H1 (cell line): Measurements from ENCODE around the gene METTL22. TPM values are rescaled to one million over a fixed set of nuclear protein-coding genes. Genes with fewer than 3 reads are reported as not detected.

Source experiments
- CTCF ChIA-PET: fragments of 300-600 bp; sonication (Branson Sonifier 250); formaldehyde crosslinking; loops from one replicate; lab custom pipeline; 2021; ENCODE audit not compliant: partially characterized antibody; lab: Charles Lee
- POLR2A ChIA-PET: fragments of 300-600 bp; sonication (Branson Sonifier 250); formaldehyde crosslinking; loops from one replicate; lab custom pipeline; 2021; ENCODE audit warnings: inconsistent platforms; ENCODE audit not compliant: partially characterized antibody; lab: Charles Lee
- DNase-seq, 2 experiments: peaks; one replicate each; pipeline versions ENCODE4 v3.0.0 to v3.0.0-alpha.2; 2010 to 2022; ENCODE audit warnings: low spot score in 2 of 2, low read depth in 1 of 2, mixed read lengths in 1 of 2
- FAIRE-seq: peaks from 2 replicates; lab custom pipeline; 2011; peaks lifted over from hg19 to GRCh38; lab: Jason Lieb, UNC
- H2AFZ ChIP-seq: 2 replicates; pipeline ENCODE4 v1.8.1; 2012; ENCODE audit warnings: low read length, inconsistent platforms
- H2AK5ac ChIP-seq: 2 replicates; pipeline ENCODE4 v1.6.1; 2013; ENCODE audit warnings: low read depth, low read length
- H2BK120ac ChIP-seq: replicated peaks from 2 replicates; pipeline ENCODE3; 2013; ENCODE audit warnings: low read depth, low read length, inconsistent platforms
- H2BK12ac ChIP-seq: 2 replicates; pipeline ENCODE4 v1.6.1; 2013; ENCODE audit warnings: low read depth, low read length
- H2BK15ac ChIP-seq: 2 replicates; pipeline ENCODE4 v1.6.1; 2013; ENCODE audit warnings: low read length
- H2BK20ac ChIP-seq: 2 replicates; pipeline ENCODE4 v1.6.1; 2013; ENCODE audit warnings: low read length
- H2BK5ac ChIP-seq: 2 replicates; pipeline ENCODE4 v1.6.1; 2013; ENCODE audit warnings: low read depth, low read length
- H3K14ac ChIP-seq: 2 replicates; pipeline ENCODE4 v1.6.1; 2013; ENCODE audit warnings: inconsistent platforms; ENCODE audit not compliant: insufficient read length
- H3K18ac ChIP-seq: 2 replicates; pipeline ENCODE4 v1.6.1; 2013; ENCODE audit warnings: low read length; ENCODE audit errors: extremely low read depth
- H3K23ac ChIP-seq: 2 replicates; pipeline ENCODE4 v1.6.1; 2013; ENCODE audit warnings: inconsistent platforms; ENCODE audit not compliant: insufficient read length
- H3K23me2 ChIP-seq: 2 replicates; pipeline ENCODE4 v1.6.1; 2013; ENCODE audit warnings: low read depth, low read length
- H3K27ac ChIP-seq: 2 replicates; pipeline ENCODE4 v1.6.1; 2011; ENCODE audit warnings: low read depth, low read length, inconsistent platforms
- H3K27me3 ChIP-seq, 4 experiments: replicated peaks in 1 of 4; 1 replicate in 1 of 4; 2 replicates in 3 of 4; pipeline versions ENCODE4 v1.6.1 to v1.8.1; 2011 to 2013; ENCODE audit warnings: low read length in 3 of 4, mild to moderate bottlenecking in 3 of 4, inconsistent platforms in 2 of 4, mixed read lengths in 2 of 4, moderate library complexity in 1 of 4; ENCODE audit not compliant: control insufficient read depth in 3 of 4, insufficient read depth in 3 of 4; ENCODE audit errors: extremely low read depth in 1 of 4
- H3K36me3 ChIP-seq, 4 experiments: 2 replicates each; pipeline versions ENCODE4 v1.6.1 to v1.8.1; 2011 to 2013; ENCODE audit warnings: mild to moderate bottlenecking in 4 of 4, low read length in 3 of 4, moderate library complexity in 2 of 4, control low read depth in 1 of 4, inconsistent platforms in 1 of 4; ENCODE audit not compliant: insufficient read depth in 4 of 4, control insufficient read depth in 2 of 4
- H3K4ac ChIP-seq: replicated peaks from 2 replicates; pipeline ENCODE3; 2013; ENCODE audit warnings: low read length, low read depth, mixed read lengths, inconsistent platforms; ENCODE audit not compliant: insufficient read length
- H3K4me1 ChIP-seq, 4 experiments: replicated peaks in 1 of 4; 1 replicate in 1 of 4; 2 replicates in 3 of 4; pipeline versions ENCODE4 v1.6.1 to v1.8.1; 2011 to 2013; ENCODE audit warnings: low read length in 3 of 4, inconsistent platforms in 2 of 4, mixed read lengths in 1 of 4; ENCODE audit not compliant: insufficient read depth in 4 of 4, control insufficient read depth in 3 of 4
- H3K4me2 ChIP-seq, 2 experiments: 2 replicates each; pipeline versions ENCODE4 v1.6.1 to v1.8.1; 2011 to 2013; ENCODE audit warnings: low read depth in 2 of 2, low read length in 2 of 2, control low read depth in 1 of 2, inconsistent platforms in 1 of 2, mild to moderate bottlenecking in 1 of 2; ENCODE audit not compliant: insufficient read depth in 1 of 2
- H3K4me3 ChIP-seq, 4 experiments: fragments of 200-600, 300-600 bp in 1 of 4; sonication (generic), shearing (Covaris generic), sonication (Bioruptor Twin) in 1 of 4; 2 replicates each; pipeline versions ENCODE4 v1.5.1 to v1.8.1; 2011 to 2016; ENCODE audit warnings: low read length in 4 of 4, low read depth in 3 of 4, control low read depth in 2 of 4, inconsistent platforms in 2 of 4, mild to moderate bottlenecking in 2 of 4, mixed read lengths in 1 of 4, moderate library complexity in 1 of 4; ENCODE audit not compliant: insufficient read depth in 2 of 4; ENCODE audit errors: extremely low read depth in 1 of 4
- H3K56ac ChIP-seq: replicated peaks from 2 replicates; pipeline ENCODE3; 2013; ENCODE audit warnings: low read depth, mild to moderate bottlenecking, mixed read lengths, low read length, inconsistent platforms; ENCODE audit not compliant: insufficient read length
- H3K79me1 ChIP-seq: 2 replicates; pipeline ENCODE4 v1.6.1; 2013; ENCODE audit warnings: low read depth, low read length, control low read depth
- H3K79me2 ChIP-seq, 2 experiments: 2 replicates each; pipeline versions ENCODE4 v1.6.1 to v1.8.1; 2012 to 2013; ENCODE audit warnings: low read length in 2 of 2, mild to moderate bottlenecking in 2 of 2, inconsistent platforms in 1 of 2; ENCODE audit not compliant: insufficient read depth in 2 of 2, control insufficient read depth in 1 of 2
- H3K9ac ChIP-seq, 4 experiments: replicated peaks in 1 of 4; 1 replicate in 1 of 4; 2 replicates in 3 of 4; pipeline versions ENCODE4 v1.6.1 to v1.8.1; 2011 to 2013; ENCODE audit warnings: low read depth in 3 of 4, low read length in 3 of 4, control low read depth in 2 of 4, mild to moderate bottlenecking in 2 of 4, moderate library complexity in 2 of 4, inconsistent platforms in 1 of 4; ENCODE audit errors: extremely low read depth in 1 of 4
- H3K9me3 ChIP-seq, 2 experiments: 2 replicates each; pipeline versions ENCODE4 v1.6.1 to v1.8.1; 2012 to 2013; ENCODE audit warnings: mild to moderate bottlenecking in 2 of 2, moderate library complexity in 2 of 2, control low read depth in 1 of 2, inconsistent platforms in 1 of 2, low read depth in 1 of 2, low read length in 1 of 2, mixed read lengths in 1 of 2; ENCODE audit not compliant: insufficient read depth in 2 of 2
- H4K20me1 ChIP-seq, 2 experiments: replicated peaks in 1 of 2; 2 replicates each; pipeline versions ENCODE3 to v1.8.1; 2011 to 2013; ENCODE audit warnings: inconsistent platforms in 2 of 2, low read length in 2 of 2, mild to moderate bottlenecking in 1 of 2; ENCODE audit not compliant: insufficient read depth in 2 of 2, control insufficient read depth in 1 of 2
- H4K5ac ChIP-seq: 2 replicates; pipeline ENCODE4 v1.6.1; 2013; ENCODE audit warnings: low read length, low read depth, mixed read lengths, inconsistent platforms; ENCODE audit not compliant: insufficient read length
- H4K8ac ChIP-seq: 2 replicates; pipeline ENCODE4 v1.8.0; 2013; ENCODE audit warnings: mild to moderate bottlenecking, moderate library complexity, low read length, inconsistent platforms; ENCODE audit not compliant: insufficient read depth; ENCODE audit errors: extremely low read depth
- H4K91ac ChIP-seq: replicated peaks from 2 replicates; pipeline ENCODE3; 2013; ENCODE audit warnings: low read length, mixed read lengths, inconsistent platforms; ENCODE audit not compliant: insufficient read length
- ATF3 ChIP-seq: IDR thresholded peaks from 2 replicates; pipeline ENCODE4 v1.6.1; 2011; ENCODE audit warnings: low read depth, mild to moderate bottlenecking, low read length; ENCODE audit not compliant: insufficient read depth
- KDM1A ChIP-seq: fragments of 200-600, 300-600 bp; sonication (generic); IDR thresholded peaks from 2 replicates; pipeline ENCODE4 v1.7.1; 2016; ENCODE audit warnings: mild to moderate bottlenecking, low read length, borderline replicate concordance
- RXRA ChIP-seq: IDR thresholded peaks from 2 replicates; pipeline ENCODE4 v1.6.1; 2011; ENCODE audit warnings: low read depth, mild to moderate bottlenecking, low read length, moderate library complexity; ENCODE audit not compliant: insufficient read depth
- WGBS, 2 experiments: shearing (Covaris generic) in 1 of 2; methylation state at CpG; one replicate each; pipeline versions ENCODE4 v1.1.6 to v1.1.7; 2013 to 2015; ENCODE audit warnings: low lambda C conversion rate in 2 of 2, mixed read lengths in 2 of 2, inconsistent platforms in 1 of 2, low coverage in 1 of 2, missing lambda C conversion rate in 1 of 2; ENCODE audit not compliant: insufficient replicate concordance in 2 of 2, insufficient coverage in 1 of 2, insufficient read length in 1 of 2; ENCODE audit errors: extremely low coverage in 1 of 2, missing lambda C conversion rate in 1 of 2; 5-methylcytosine and 5-hydroxymethylcytosine counted together
- polyA plus RNA-seq, 7 experiments: library from polyadenylated mRNA; depleted of rRNA in 3 of 7; stranded (reverse) in 5 of 7; unstranded in 2 of 7; fragments of >200 nt in 5 of 7; fragments of 200-250 nt in 2 of 7; gene quantifications; 1 replicate in 5 of 7; 2 replicates in 1 of 7; 4 replicates in 1 of 7; pipeline versions ENCODE4 v1.2.1 to v1.2.3, GENCODE V29; 2011 to 2013; ENCODE audit warnings: missing spikeins in 2 of 7, mixed read lengths in 2 of 7
- total RNA-seq: library from RNA; stranded (reverse); fragmentation: NEBNext Ultra II Directional; extraction: Animal tissue kit (Norgen Biotek cat#: 25700); gene quantifications from 2 replicates; pipeline ENCODE4 v1.2.1, GENCODE V29; 2021

The METTL22 gene
- total and polyA plus RNA-seq, 2 of the 8 experiments (the other 6 are each of a cell fraction or from before 2014, with no cell fraction given) = 56.7 to 85.2 TPM

DNA sequence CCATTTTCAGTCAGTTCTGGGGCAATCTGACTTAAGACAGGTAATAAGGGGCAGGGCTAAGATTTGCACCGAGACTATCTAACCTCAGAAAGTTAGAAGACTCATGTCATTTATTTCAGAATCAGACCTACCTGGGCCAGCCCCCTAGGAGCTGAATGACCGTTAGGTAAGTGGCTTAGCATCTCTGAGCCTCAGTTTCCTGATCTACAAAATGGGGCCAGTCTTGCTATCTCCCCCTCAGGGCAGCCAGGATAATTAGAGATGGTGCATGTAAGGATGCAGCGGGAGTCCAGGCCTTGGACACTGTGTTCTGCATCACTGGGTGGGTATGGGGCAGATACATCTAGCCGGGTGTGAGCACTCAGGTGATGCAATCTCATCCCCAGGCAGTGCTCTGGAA lies 10.4 kb upstream of the METTL22 start:
- Histone ChIP-seq H4K8ac (no peak overlapping the region), H3K4ac (no peak overlapping the region), H3K23me2 (no peaks in the 10 kb centered on the region), H3K14ac (no peak overlapping the region), H3K23ac (no peak overlapping the region), H3K79me2 (no peaks in the 10 kb centered on the region), H2BK5ac (no peak overlapping the region), H3K79me1 (no peaks in the 10 kb centered on the region), H3K9ac (no peak overlapping the region), H3K36me3 (no peaks in the 10 kb centered on the region), H3K4me1 (no peaks in the 10 kb centered on the region), H2AK5ac (no peak overlapping the region), H2BK15ac (no peak overlapping the region), H2BK20ac (no peak overlapping the region), H3K56ac (no peak overlapping the region), H3K9me3 (no peaks in the 10 kb centered on the region), H4K91ac (no peak overlapping the region), H2BK120ac (no peak overlapping the region), H3K27ac (no peak overlapping the region), H2AFZ (no peak overlapping the region), H4K5ac (no peak overlapping the region), H3K4me2 (no peak overlapping the region), H3K27me3 (no peaks in the 10 kb centered on the region; a peak in 2 of 7 replicates), H2BK12ac (no peak overlapping the region), H3K18ac (no peak overlapping the region), H4K20me1 (no peaks in the 10 kb centered on the region), H3K4me3 (no peak overlapping the region)
- CTCF ChIA-PET = interaction anchor here (1.5 kb wide), 1 partner anchor 12 kb away, joined by 4 read pairs; no protein-coding TSS in a partner anchor
- no peak for TF ChIP-seq ATF3
- TF ChIP-seq KDM1A = peak; percentile 59; the same call in 1 of the 2 replicates
- TF ChIP-seq RXRA = no peak
- 89% methylated on average over 4 of the region's 4 CpGs; no CpG with 5 or more reads in 1 of the 2 experiments for WGBS, 2 experiments
- DNase-seq = no peak
- POLR2A ChIA-PET = no interaction called here
- no peak for FAIRE-seq
